HepG2 (cell line): ENCODE results near the gene NOXO1. TPM values are rescaled to one million over a fixed set of nuclear protein-coding genes. Genes with fewer than 3 reads are reported as not detected.

ENCODE experiments used
- ADNP ChIP-seq: sonication (generic); formaldehyde crosslinking; IDR thresholded peaks from 2 replicates; pipeline ENCODE4 v1.4.0; 2020; ENCODE audit warnings: missing genetic modification reagents
- ARID2 ChIP-seq: sonication (generic); formaldehyde crosslinking; IDR thresholded peaks from 2 replicates; pipeline ENCODE4 v1.8.1; 2022; ENCODE audit warnings: mild to moderate bottlenecking, missing genetic modification reagents, borderline replicate concordance
- ASH2L ChIP-seq: fragments of 300-600, 200-600 bp; sonication (generic); IDR thresholded peaks from 2 replicates; pipeline ENCODE4 v1.7.0; 2017; ENCODE audit warnings: low read depth, mild to moderate bottlenecking, moderate library complexity, mixed read lengths, low read length; ENCODE audit not compliant: insufficient read length
- FOSL1 ChIP-seq: sonication (generic); formaldehyde crosslinking; IDR thresholded peaks from 2 replicates; pipeline ENCODE4 v1.9.0; 2021; ENCODE audit warnings: missing genetic modification reagents, borderline replicate concordance
- HDAC1 ChIP-seq: sonication (generic); formaldehyde crosslinking; IDR thresholded peaks from 2 replicates; pipeline ENCODE4 v1.5.1; 2020; ENCODE audit warnings: mild to moderate bottlenecking, missing genetic modification reagents
- HNF4G ChIP-seq, 2 experiments: sonication (generic) in 1 of 2; formaldehyde crosslinking in 1 of 2; IDR thresholded peaks; 2 replicates each; pipeline versions ENCODE4 v1.4.0 to v1.6.1; 2011 to 2020; ENCODE audit warnings: borderline replicate concordance in 2 of 2, low read depth in 2 of 2, mild to moderate bottlenecking in 2 of 2, low read length in 1 of 2, missing genetic modification reagents in 1 of 2, moderate library complexity in 1 of 2
- MAFK ChIP-seq, 2 experiments: IDR thresholded peaks in 1 of 2; conservative IDR thresholded peaks in 1 of 2; 2 replicates each; pipeline ENCODE4 v1.6.1; 2011; ENCODE audit warnings: improper control_type of control experiment in 2 of 2, low read length in 2 of 2
- SRSF9 ChIP-seq: fragments of 200-400 bp; formaldehyde crosslinking; IDR thresholded peaks from 2 replicates; pipeline ENCODE4 v1.6.1; 2018; ENCODE audit warnings: borderline replicate concordance, mild to moderate bottlenecking, low read depth, low read length; ENCODE audit not compliant: insufficient read depth, poor library complexity, severe bottlenecking
- ZNF207 ChIP-seq: fragments of 450-650 bp; IDR thresholded peaks from 2 replicates; pipeline ENCODE4 v1.6.1; 2016; ENCODE audit warnings: antibody characterized with exemption, borderline replicate concordance
- ZNF460 ChIP-seq: sonication (generic); formaldehyde crosslinking; IDR thresholded peaks from 2 replicates; pipeline ENCODE4 v1.5.1; 2020; ENCODE audit warnings: missing genetic modification reagents, mild to moderate bottlenecking, borderline replicate concordance
- polyA plus RNA-seq, 8 experiments: library from polyadenylated mRNA; depleted of rRNA in 3 of 8; stranded (reverse) in 7 of 8; unstranded in 1 of 8; fragments of >200 nt; fragmentation: Illumina TruSeq in 4 of 8; extraction: Trizol in 4 of 8; gene quantifications; 2 replicates each; pipeline versions ENCODE4 v1.2.1 to v1.2.3, GENCODE V29; 2011 to 2016; ENCODE audit warnings: low read depth in 4 of 8, missing spikeins in 1 of 8, mixed read lengths in 1 of 8; ENCODE audit not compliant: insufficient read depth in 1 of 8
- total RNA-seq, 5 experiments: library from RNA; depleted of rRNA; stranded (reverse); fragments of >200 nt; fragmentation: Illumina TruSeq; extraction: Trizol; gene quantifications; 2 replicates each; pipeline ENCODE4 v1.2.3, GENCODE V29; 2016; ENCODE audit warnings: low read depth in 1 of 5
- TF ChIP-seq, protein P1 (sequence below): sonication (generic); formaldehyde crosslinking; conservative IDR thresholded peaks from 2 replicates; pipeline ENCODE4 v1.8.0; 2022; ENCODE audit warnings: missing genetic modification reagents
- TF ChIP-seq, protein P2 (sequence below): sonication (generic); formaldehyde crosslinking; IDR thresholded peaks from 2 replicates; pipeline ENCODE4 v1.5.1; 2020; ENCODE audit warnings: mild to moderate bottlenecking, moderate library complexity, missing genetic modification reagents
- TF ChIP-seq, protein P3 (sequence below), 2 experiments: sonication (generic) in 1 of 2; formaldehyde crosslinking in 1 of 2; IDR thresholded peaks; 2 replicates each; pipeline versions ENCODE4 v1.6.1 to v1.9.0; 2014 to 2022; ENCODE audit warnings: antibody characterized with exemption in 1 of 2, borderline replicate concordance in 1 of 2, inconsistent platforms in 1 of 2, low read depth in 1 of 2, missing genetic modification reagents in 1 of 2

NOXO1 gene
- total and polyA plus RNA-seq, 2 of the 13 experiments (the other 11 are each of a cell fraction or from before 2014, with no cell fraction given): 0.69 to 1.4 TPM

DNA sequence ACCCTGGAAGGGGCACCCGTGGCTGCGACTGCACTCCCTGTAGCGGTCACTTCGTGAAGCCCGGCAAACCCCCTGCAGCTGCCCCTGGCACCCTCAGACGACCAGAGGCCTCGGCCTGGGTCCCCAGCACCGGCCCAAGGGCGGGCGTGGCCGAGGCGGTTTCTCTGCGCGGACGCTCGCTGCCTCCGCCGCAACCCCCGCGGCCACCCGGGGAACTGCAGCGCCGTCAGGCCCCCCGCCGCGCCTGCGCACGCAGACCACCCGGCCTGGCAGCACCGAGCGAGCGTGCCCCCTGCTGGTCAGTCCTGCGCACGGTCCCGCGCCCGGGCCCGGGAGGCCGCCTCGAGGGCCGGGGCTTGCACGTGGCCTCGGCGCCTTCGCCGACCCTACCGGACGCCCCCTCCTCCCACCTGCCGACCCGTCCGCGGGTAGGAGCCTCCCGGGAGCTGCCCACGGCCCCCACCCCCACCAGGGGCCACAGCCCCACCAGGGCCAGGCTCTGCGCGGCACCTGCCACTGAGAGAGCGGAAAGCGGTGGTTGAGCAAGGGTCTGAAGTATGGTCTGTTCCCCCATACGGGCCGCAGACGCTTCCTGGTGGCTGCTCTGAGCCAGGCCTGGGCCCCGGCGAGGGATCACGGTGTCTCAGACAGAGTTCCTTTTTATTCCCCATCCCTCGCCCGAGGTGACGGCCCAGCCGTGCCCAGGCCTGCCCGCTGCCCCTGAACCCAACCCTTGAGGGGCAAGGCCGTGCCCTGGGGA is 51.5 kb downstream of the NOXO1 start (continued):
- TF ChIP-seq, protein P1, sequence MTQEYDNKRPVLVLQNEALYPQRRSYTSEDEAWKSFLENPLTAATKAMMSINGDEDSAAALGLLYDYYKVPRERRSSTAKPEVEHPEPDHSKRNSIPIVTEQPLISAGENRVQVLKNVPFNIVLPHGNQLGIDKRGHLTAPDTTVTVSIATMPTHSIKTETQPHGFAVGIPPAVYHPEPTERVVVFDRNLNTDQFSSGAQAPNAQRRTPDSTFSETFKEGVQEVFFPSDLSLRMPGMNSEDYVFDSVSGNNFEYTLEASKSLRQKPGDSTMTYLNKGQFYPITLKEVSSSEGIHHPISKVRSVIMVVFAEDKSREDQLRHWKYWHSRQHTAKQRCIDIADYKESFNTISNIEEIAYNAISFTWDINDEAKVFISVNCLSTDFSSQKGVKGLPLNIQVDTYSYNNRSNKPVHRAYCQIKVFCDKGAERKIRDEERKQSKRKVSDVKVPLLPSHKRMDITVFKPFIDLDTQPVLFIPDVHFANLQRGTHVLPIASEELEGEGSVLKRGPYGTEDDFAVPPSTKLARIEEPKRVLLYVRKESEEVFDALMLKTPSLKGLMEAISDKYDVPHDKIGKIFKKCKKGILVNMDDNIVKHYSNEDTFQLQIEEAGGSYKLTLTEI (CRISPR knock-in tag): no peak
- peak; percentile 26 for TF ChIP-seq ASH2L
- TF ChIP-seq, protein P2, sequence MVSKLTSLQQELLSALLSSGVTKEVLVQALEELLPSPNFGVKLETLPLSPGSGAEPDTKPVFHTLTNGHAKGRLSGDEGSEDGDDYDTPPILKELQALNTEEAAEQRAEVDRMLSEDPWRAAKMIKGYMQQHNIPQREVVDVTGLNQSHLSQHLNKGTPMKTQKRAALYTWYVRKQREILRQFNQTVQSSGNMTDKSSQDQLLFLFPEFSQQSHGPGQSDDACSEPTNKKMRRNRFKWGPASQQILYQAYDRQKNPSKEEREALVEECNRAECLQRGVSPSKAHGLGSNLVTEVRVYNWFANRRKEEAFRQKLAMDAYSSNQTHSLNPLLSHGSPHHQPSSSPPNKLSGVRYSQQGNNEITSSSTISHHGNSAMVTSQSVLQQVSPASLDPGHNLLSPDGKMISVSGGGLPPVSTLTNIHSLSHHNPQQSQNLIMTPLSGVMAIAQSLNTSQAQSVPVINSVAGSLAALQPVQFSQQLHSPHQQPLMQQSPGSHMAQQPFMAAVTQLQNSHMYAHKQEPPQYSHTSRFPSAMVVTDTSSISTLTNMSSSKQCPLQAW (CRISPR knock-in tag): no peak
- TF ChIP-seq FOSL1 (CRISPR knock-in tag): no peak
- TF ChIP-seq HDAC1: 0 out of 2 replicates have a peak, but pooled peaks have one; percentile 58
- no peak for TF ChIP-seq ADNP (CRISPR knock-in tag)
- no peak for TF ChIP-seq ARID2 (CRISPR knock-in tag)
- TF ChIP-seq MAFK (conservative IDR thresholded peaks at IDR 0.05 in 1 of 2, IDR thresholded peaks at IDR 0.05 in 1 of 2; ENCODE audit: low read length in 2 of 2): no peak
- TF ChIP-seq HNF4G (IDR thresholded peaks at IDR 0.05; ENCODE audit: borderline replicate concordance, low read depth, low read length): no peak
- no peak for TF ChIP-seq HNF4G (CRISPR knock-in tag; IDR thresholded peaks at IDR 0.05; ENCODE audit: borderline replicate concordance, low read depth)
- TF ChIP-seq ZNF460 (CRISPR knock-in tag): no peak
- TF ChIP-seq ZNF207: no peak
- TF ChIP-seq SRSF9: no peak
- TF ChIP-seq, protein P3, sequence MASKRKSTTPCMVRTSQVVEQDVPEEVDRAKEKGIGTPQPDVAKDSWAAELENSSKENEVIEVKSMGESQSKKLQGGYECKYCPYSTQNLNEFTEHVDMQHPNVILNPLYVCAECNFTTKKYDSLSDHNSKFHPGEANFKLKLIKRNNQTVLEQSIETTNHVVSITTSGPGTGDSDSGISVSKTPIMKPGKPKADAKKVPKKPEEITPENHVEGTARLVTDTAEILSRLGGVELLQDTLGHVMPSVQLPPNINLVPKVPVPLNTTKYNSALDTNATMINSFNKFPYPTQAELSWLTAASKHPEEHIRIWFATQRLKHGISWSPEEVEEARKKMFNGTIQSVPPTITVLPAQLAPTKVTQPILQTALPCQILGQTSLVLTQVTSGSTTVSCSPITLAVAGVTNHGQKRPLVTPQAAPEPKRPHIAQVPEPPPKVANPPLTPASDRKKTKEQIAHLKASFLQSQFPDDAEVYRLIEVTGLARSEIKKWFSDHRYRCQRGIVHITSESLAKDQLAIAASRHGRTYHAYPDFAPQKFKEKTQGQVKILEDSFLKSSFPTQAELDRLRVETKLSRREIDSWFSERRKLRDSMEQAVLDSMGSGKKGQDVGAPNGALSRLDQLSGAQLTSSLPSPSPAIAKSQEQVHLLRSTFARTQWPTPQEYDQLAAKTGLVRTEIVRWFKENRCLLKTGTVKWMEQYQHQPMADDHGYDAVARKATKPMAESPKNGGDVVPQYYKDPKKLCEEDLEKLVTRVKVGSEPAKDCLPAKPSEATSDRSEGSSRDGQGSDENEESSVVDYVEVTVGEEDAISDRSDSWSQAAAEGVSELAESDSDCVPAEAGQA (IDR thresholded peaks at IDR 0.05; ENCODE audit: low read depth): no peak
- TF ChIP-seq, protein P3 (CRISPR knock-in tag; IDR thresholded peaks at IDR 0.05; ENCODE audit: borderline replicate concordance): no peak; the same call in 1 of the 2 replicates
